ENCODE measurements around the gene TNS1.

The TNS1 gene

GRCh38 chr2:217941886-217942728, 60.7 kb downstream of the TNS1 start:
- no peak for DNase-seq

GRCh38 chr2:217941339-217941738, 61.5 kb downstream of the TNS1 start:
- no peak for DNase-seq

- DNase-seq, result no peak
Observed at GRCh38 chr2:217940261-217941220, 62.3 kb downstream of the TNS1 start.

- DNase-seq, result no peak
Observed at GRCh38 chr2:217939629-217940245, 63.1 kb downstream of the TNS1 start.

GRCh38 chr2:217939220-217939619, 63.6 kb downstream of the TNS1 start:
- no peak for DNase-seq

GRCh38 chr2:217938036-217938435, 64.8 kb downstream of the TNS1 start:
- DNase-seq, result no peak

- no peak for DNase-seq
Observed at GRCh38 chr2:217937446-217937845, 65.3 kb downstream of the TNS1 start.

GRCh38 chr2:217936952-217937351, 65.8 kb downstream of the TNS1 start:
- DNase-seq, result no peak

GRCh38 chr2:217935901-217936684, 66.7 kb downstream of the TNS1 start:
- no peak for DNase-seq

- DNase-seq, result no peak
Observed at GRCh38 chr2:217935235-217935879, 67.4 kb downstream of the TNS1 start.

GRCh38 chr2:217934321-217935131, 68.3 kb downstream of the TNS1 start:
- peak; percentile 40 for DNase-seq

- no peak for DNase-seq
Observed at GRCh38 chr2:217933617-217933993, 69.2 kb downstream of the TNS1 start.

- DNase-seq, result peak; percentile 93
Observed at GRCh38 chr2:217932803-217933616, 69.8 kb downstream of the TNS1 start.

GRCh38 chr2:217931846-217932560, 70.8 kb downstream of the TNS1 start:
- DNase-seq, result no peak

- DNase-seq, result peak; percentile 47
Observed at GRCh38 chr2:217930761-217931563, 71.8 kb downstream of the TNS1 start.

- no peak for DNase-seq
Observed at GRCh38 chr2:217929757-217930707, 72.8 kb downstream of the TNS1 start.

GRCh38 chr2:217929272-217929671, 73.5 kb downstream of the TNS1 start:
- DNase-seq, result no peak
